Left forelimb (tissue), 1 donor: Measurements from ENCODE around the gene HMCN1.

Source experiments
- DNase-seq: peaks from one replicate; pipeline ENCODE4 v3.0.0-alpha.2; 2018; ENCODE audit warnings: low spot score

Gene HMCN1

GRCh38 chr1:185804608-185805007 is 70.4 kb downstream of the HMCN1 start:
- no peak for DNase-seq

GRCh38 chr1:185807275-185807674 is 73.1 kb downstream of the HMCN1 start:
- no peak for DNase-seq

- DNase-seq: no peak
Observed at GRCh38 chr1:185808631-185809030, 74.4 kb downstream of the HMCN1 start.

GRCh38 chr1:185811073-185811709 is 77.0 kb downstream of the HMCN1 start:
- DNase-seq: no peak

GRCh38 chr1:185812934-185813333 is 78.7 kb downstream of the HMCN1 start:
- DNase-seq: no peak

- DNase-seq: no peak
Observed at GRCh38 chr1:185813401-185813979, 79.3 kb downstream of the HMCN1 start.

- DNase-seq: no peak
Observed at GRCh38 chr1:185816460-185816859, 82.3 kb downstream of the HMCN1 start.

- DNase-seq: no peak
Observed at GRCh38 chr1:185819798-185820197, 85.6 kb downstream of the HMCN1 start.

- no peak for DNase-seq
Observed at GRCh38 chr1:185821612-185822385, 87.6 kb downstream of the HMCN1 start.

- DNase-seq: no peak
Observed at GRCh38 chr1:185823467-185823866, 89.3 kb downstream of the HMCN1 start.

- DNase-seq: no peak
Observed at GRCh38 chr1:185824106-185824505, 89.9 kb downstream of the HMCN1 start.

- DNase-seq: no peak
Observed at GRCh38 chr1:185825556-185825955, 91.4 kb downstream of the HMCN1 start.

GRCh38 chr1:185834371-185834905 is 100.2 kb downstream of the HMCN1 start:
- DNase-seq: no peak

- no peak for DNase-seq
Observed at GRCh38 chr1:185835191-185835590, 101.0 kb downstream of the HMCN1 start.

GRCh38 chr1:185837711-185838110 is 103.5 kb downstream of the HMCN1 start:
- DNase-seq: no peak

- DNase-seq: no peak
Observed at GRCh38 chr1:185838111-185838510, 103.9 kb downstream of the HMCN1 start.

- no peak for DNase-seq
Observed at GRCh38 chr1:185840880-185841279, 106.7 kb downstream of the HMCN1 start.

GRCh38 chr1:185843297-185843869 is 109.2 kb downstream of the HMCN1 start:
- no peak for DNase-seq

- no peak for DNase-seq
Observed at GRCh38 chr1:185843986-185844385, 109.8 kb downstream of the HMCN1 start.

GRCh38 chr1:185846672-185847444 is 112.7 kb downstream of the HMCN1 start:
- no peak for DNase-seq

GRCh38 chr1:185849014-185849413 is 114.8 kb downstream of the HMCN1 start:
- no peak for DNase-seq

- no peak for DNase-seq
Observed at GRCh38 chr1:185850366-185850765, 116.2 kb downstream of the HMCN1 start.
